PC-3 (cell line): ENCODE results near the gene IRGQ. TPM values are rescaled to one million over a fixed set of nuclear protein-coding genes. Genes with fewer than 3 reads are reported as not detected.

Experiments used
- ATAC-seq: fragments of 200-7000 bp; cut with Tn5 transposase; 2 replicates; pipeline ENCODE4 v1.9.1; 2020; ENCODE audit warnings: mild to moderate bottlenecking, moderate library complexity
- BruUV-seq: library from RNA; stranded (reverse); fragments of 400-500 nt; replicated peaks from 2 replicates; lab custom pipeline; 2021; lab: Mats Ljungman, UMichigan
- CTCF ChIA-PET: fragments of 300-600 bp; sonication (Branson Sonifier 250); formaldehyde crosslinking; loops from one replicate; lab custom pipeline; 2022; ENCODE audit warnings: antibody characterized with exemption; lab: Charles Lee
- POLR2A ChIA-PET: fragments of 300-600 bp; sonication (Branson Sonifier 250); formaldehyde crosslinking; loops from one replicate; lab custom pipeline; 2022; ENCODE audit warnings: antibody characterized with exemption; ENCODE audit not compliant: unreplicated experiment; lab: Charles Lee
- DNase-seq: peaks from one replicate; pipeline ENCODE4 v3.0.0-alpha.2; 2015
- H2AFZ ChIP-seq: fragments of 300-600 bp; sonication (generic); 2 replicates; pipeline ENCODE4 v1.6.0; 2016; ENCODE audit warnings: antibody characterized with exemption, low read length
- H3F3A ChIP-seq: fragments of 300-600 bp; sonication (generic); one replicate; pipeline ENCODE4 v1.6.0; 2017; ENCODE audit warnings: antibody characterized with exemption, low read length, control low read depth, mild to moderate bottlenecking; ENCODE audit not compliant: unreplicated experiment
- H3K27ac ChIP-seq: fragments of 300-600 bp; sonication (generic); 2 replicates; pipeline ENCODE4 v1.5.1; 2016; ENCODE audit warnings: mild to moderate bottlenecking, low read length
- H3K27me3 ChIP-seq: fragments of 300-600 bp; sonication (generic); 2 replicates; pipeline ENCODE4 v1.6.1; 2016; ENCODE audit warnings: low read length, mixed read lengths
- H3K36me3 ChIP-seq: fragments of 300-600 bp; sonication (generic); 2 replicates; pipeline ENCODE4 v1.6.1; 2016; ENCODE audit warnings: low read depth, mixed run types, low read length, mixed read lengths
- H3K4me1 ChIP-seq: fragments of 300-600 bp; sonication (generic); 2 replicates; pipeline ENCODE4 v1.5.1; 2016; ENCODE audit warnings: low read length; ENCODE audit not compliant: insufficient read depth
- H3K4me2 ChIP-seq: fragments of 300-600 bp; sonication (generic); 2 replicates; pipeline ENCODE4 v1.6.0; 2016; ENCODE audit warnings: low read length
- H3K4me3 ChIP-seq: fragments of 300-600 bp; sonication (generic); 2 replicates; pipeline ENCODE4 v1.5.1; 2016; ENCODE audit warnings: mild to moderate bottlenecking, low read length, mixed read lengths
- H3K79me2 ChIP-seq: fragments of 300-600 bp; sonication (generic); 2 replicates; pipeline ENCODE4 v1.6.1; 2017; ENCODE audit warnings: low read length, mixed read lengths
- H3K9ac ChIP-seq: fragments of 300-600 bp; sonication (generic); 2 replicates; pipeline ENCODE4 v1.6.0; 2016; ENCODE audit warnings: mild to moderate bottlenecking, low read length
- H3K9me2 ChIP-seq: fragments of 300-600 bp; sonication (generic); replicated peaks from 2 replicates; pipeline ENCODE4 v1.6.1; 2016; ENCODE audit warnings: mixed run types, low read length, mixed read lengths
- H3K9me3 ChIP-seq: fragments of 300-600 bp; sonication (generic); 2 replicates; pipeline ENCODE4 v1.6.1; 2016; ENCODE audit warnings: low read length, mixed read lengths
- H4K20me1 ChIP-seq: fragments of 300-600 bp; sonication (generic); 2 replicates; pipeline ENCODE4 v1.6.1; 2016; ENCODE audit warnings: low read length, mixed read lengths
- EZH2 ChIP-seq: fragments of 300-600 bp; sonication (generic); IDR thresholded peaks from one replicate; pipeline ENCODE4 v1.6.1; 2017; ENCODE audit warnings: antibody characterized with exemption, mild to moderate bottlenecking, low read length; ENCODE audit not compliant: unreplicated experiment
- EZH2phosphoT487 ChIP-seq: fragments of 300-600 bp; sonication (generic); IDR thresholded peaks from 2 replicates; pipeline ENCODE4 v1.6.1; 2018; ENCODE audit warnings: mild to moderate bottlenecking, antibody characterized with exemption, low read length, borderline replicate concordance
- intact Hi-C: fragments of 100-400 bp; cut with micrococcal nuclease; formaldehyde crosslinking; loops from 2 replicates; pipeline ENCODE4 v1.9.0; 2023
- total RNA-seq: library from RNA; depleted of rRNA; stranded (reverse); fragments of >200 nt; gene quantifications from 2 replicates; pipeline ENCODE4 v1.2.3, GENCODE V29; 2014
- TF ChIP-seq, protein P1 (sequence below): fragments of 300-600 bp; sonication (generic); conservative IDR thresholded peaks from 2 replicates; pipeline ENCODE4 v1.5.1; 2017; ENCODE audit warnings: antibody characterized with exemption, low read depth, mild to moderate bottlenecking, low read length

IRGQ gene
- total RNA-seq, 1 experiment from 2014 or later, result 12.5 TPM

DNA sequence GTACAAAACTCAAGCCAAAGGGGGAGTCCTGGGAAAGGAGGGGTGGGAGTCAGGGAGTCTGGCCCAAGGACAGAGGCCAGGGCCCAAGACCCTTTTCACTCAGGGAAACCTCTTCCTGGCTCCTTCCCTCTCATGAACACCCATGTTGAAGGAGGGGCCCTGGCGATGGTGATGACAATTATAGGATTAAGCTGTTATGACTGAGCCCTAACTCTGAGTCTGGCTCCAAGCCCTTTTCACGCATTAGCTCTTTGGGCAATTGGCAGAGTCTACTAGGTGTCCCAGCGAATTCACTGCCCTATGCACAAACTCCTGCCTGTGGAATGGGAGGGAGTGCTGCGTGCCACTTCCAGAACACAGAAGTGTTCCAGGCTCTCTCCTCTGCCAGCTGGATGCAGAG is 42.3 kb downstream of the IRGQ start:
- intact Hi-C loops, result no loop called here
- no TSS peak for BruUV-seq
- no peak overlapping the region for H3K27ac ChIP-seq
- no peaks in the 10 kb centered on the region for H4K20me1 ChIP-seq
- POLR2A ChIA-PET, result no interaction called here
- no peaks in the 10 kb centered on the region for H3F3A ChIP-seq
- no peaks in the 10 kb centered on the region for H3K9me3 ChIP-seq
- H3K4me3 ChIP-seq, result no peak overlapping the region
- no peak for ATAC-seq
- TF ChIP-seq EZH2, result no peak
- TF ChIP-seq, protein P1, sequence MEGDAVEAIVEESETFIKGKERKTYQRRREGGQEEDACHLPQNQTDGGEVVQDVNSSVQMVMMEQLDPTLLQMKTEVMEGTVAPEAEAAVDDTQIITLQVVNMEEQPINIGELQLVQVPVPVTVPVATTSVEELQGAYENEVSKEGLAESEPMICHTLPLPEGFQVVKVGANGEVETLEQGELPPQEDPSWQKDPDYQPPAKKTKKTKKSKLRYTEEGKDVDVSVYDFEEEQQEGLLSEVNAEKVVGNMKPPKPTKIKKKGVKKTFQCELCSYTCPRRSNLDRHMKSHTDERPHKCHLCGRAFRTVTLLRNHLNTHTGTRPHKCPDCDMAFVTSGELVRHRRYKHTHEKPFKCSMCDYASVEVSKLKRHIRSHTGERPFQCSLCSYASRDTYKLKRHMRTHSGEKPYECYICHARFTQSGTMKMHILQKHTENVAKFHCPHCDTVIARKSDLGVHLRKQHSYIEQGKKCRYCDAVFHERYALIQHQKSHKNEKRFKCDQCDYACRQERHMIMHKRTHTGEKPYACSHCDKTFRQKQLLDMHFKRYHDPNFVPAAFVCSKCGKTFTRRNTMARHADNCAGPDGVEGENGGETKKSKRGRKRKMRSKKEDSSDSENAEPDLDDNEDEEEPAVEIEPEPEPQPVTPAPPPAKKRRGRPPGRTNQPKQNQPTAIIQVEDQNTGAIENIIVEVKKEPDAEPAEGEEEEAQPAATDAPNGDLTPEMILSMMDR, result no peak
- TF ChIP-seq EZH2phosphoT487, result no peak
- H3K27me3 ChIP-seq, result no peaks in the 10 kb centered on the region
- no peak overlapping the region for H3K9ac ChIP-seq
- H3K36me3 ChIP-seq, result no peaks in the 10 kb centered on the region
- H3K4me1 ChIP-seq, result no peaks in the 10 kb centered on the region
- CTCF ChIA-PET, result no interaction called here
- no peaks in the 10 kb centered on the region for H3K79me2 ChIP-seq
- no peak overlapping the region for H3K4me2 ChIP-seq
- no peak overlapping the region for H2AFZ ChIP-seq
- no peak for DNase-seq
- H3K9me2 ChIP-seq, result no peaks in the 10 kb centered on the region

DNA sequence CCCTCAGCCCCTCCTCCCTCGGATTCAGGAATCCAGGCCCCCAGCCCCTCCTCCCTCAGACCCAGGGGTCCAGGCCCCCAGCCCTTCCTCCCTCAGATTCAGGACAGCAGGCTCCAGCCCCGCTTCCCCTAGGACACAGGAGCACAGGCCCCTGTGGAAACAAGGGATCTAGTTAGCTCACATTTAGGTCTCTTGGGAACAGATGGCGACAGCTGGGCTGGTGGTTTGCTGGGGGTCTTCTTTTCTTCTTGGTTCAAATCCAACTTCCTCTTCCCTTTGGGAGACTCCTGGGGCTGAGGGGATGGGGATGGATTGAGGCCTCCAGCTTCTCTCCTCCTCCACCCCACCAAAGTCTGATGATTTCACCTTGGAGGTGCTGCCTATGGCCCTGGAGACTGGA is 43.3 kb downstream of the IRGQ start:
- H3K4me2 ChIP-seq, result no peak overlapping the region
- no peak overlapping the region for H3K27ac ChIP-seq
- no peaks in the 10 kb centered on the region for H3F3A ChIP-seq
- H2AFZ ChIP-seq, result no peak overlapping the region
- H3K9me3 ChIP-seq, result no peaks in the 10 kb centered on the region
- DNase-seq (no peak), ATAC-seq (no peak)
- no TSS peak for BruUV-seq
- POLR2A ChIA-PET, result no interaction called here
- H3K9me2 ChIP-seq, result no peaks in the 10 kb centered on the region
- no peaks in the 10 kb centered on the region for H3K4me1 ChIP-seq
- no peaks in the 10 kb centered on the region for H3K79me2 ChIP-seq
- H4K20me1 ChIP-seq, result no peaks in the 10 kb centered on the region
- no peaks in the 10 kb centered on the region for H3K27me3 ChIP-seq
- H3K4me3 ChIP-seq, result no peak overlapping the region
- TF ChIP-seq, protein P1, result no peak
- no peak for TF ChIP-seq EZH2
- no peak for TF ChIP-seq EZH2phosphoT487
- intact Hi-C loops, result no loop called here
- H3K36me3 ChIP-seq, result no peaks in the 10 kb centered on the region
- no peak overlapping the region for H3K9ac ChIP-seq
- CTCF ChIA-PET, result no interaction called here

DNA sequence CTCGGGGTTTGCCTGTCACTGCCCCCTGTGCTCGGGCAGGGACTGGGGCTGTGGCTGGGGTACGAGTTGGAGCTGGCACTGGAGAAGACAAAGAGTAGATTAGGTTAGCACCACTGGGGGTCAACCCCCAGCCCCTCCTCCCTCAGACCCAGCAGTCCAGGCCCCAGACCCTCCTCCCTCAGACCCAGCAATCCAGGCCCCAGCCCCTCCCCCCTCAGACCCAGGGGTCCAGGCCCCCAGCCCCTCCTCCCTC is 43.8 kb downstream of the IRGQ start:
- no peak overlapping the region for H3K4me2 ChIP-seq
- BruUV-seq, result no TSS peak
- H3K4me3 ChIP-seq, result no peak overlapping the region
- no peaks in the 10 kb centered on the region for H3K79me2 ChIP-seq
- H3K27me3 ChIP-seq, result no peaks in the 10 kb centered on the region
- H3K4me1 ChIP-seq, result no peaks in the 10 kb centered on the region
- H3F3A ChIP-seq, result no peaks in the 10 kb centered on the region
- ChIA-PET POLR2A (no interaction called here), CTCF (no interaction called here)
- intact Hi-C loops, result no loop called here
- H4K20me1 ChIP-seq, result no peaks in the 10 kb centered on the region
- H2AFZ ChIP-seq, result no peak overlapping the region
- TF ChIP-seq, protein P1, result no peak
- TF ChIP-seq EZH2phosphoT487 (no peak), EZH2 (no peak)
- DNase-seq (no peak), ATAC-seq (no peak)
- H3K9me3 ChIP-seq, result no peaks in the 10 kb centered on the region
- no peaks in the 10 kb centered on the region for H3K9me2 ChIP-seq
- H3K27ac ChIP-seq, result no peak overlapping the region
- no peaks in the 10 kb centered on the region for H3K36me3 ChIP-seq
- H3K9ac ChIP-seq, result no peak overlapping the region
